MM.1S (cell line): Measurements from ENCODE around the gene DTX4.

Source experiments
- EZH2 ChIP-seq: fragments of 300-600 bp; sonication (generic); optimal IDR thresholded peaks from 2 replicates; pipeline ENCODE3; 2017; ENCODE audit warnings: low read depth, mild to moderate bottlenecking, antibody characterized with exemption, low read length, mixed read lengths
- EZH2phosphoT487 ChIP-seq: fragments of 300-600 bp; sonication (generic); IDR thresholded peaks from 2 replicates; pipeline ENCODE4 v1.6.1; 2018; ENCODE audit warnings: antibody characterized with exemption, low read length
- TF ChIP-seq, protein P1 (sequence below): fragments of 300-600 bp; sonication (generic); IDR thresholded peaks from 2 replicates; pipeline ENCODE4 v1.5.1; 2016; ENCODE audit warnings: antibody characterized with exemption, low read length, mixed read lengths

DNA sequence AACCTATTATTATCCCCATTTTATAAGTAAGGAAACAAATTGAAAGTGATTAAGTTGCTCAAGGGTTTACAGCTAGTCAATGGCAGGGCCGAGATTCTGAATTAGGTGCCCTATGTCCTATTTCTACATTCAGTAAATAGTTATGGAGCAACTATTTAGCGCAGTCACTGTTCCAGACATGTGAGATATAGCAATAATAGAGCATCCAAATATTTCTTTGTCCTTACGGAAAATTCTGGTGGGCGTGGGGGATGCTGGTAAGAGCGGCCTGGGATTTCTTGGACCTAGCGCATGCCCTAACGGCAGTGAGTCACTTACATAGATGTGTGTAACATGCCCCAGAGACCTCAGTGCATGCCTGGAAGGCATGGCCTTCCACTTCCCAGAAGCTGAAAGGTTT lies 4.4 kb downstream of the DTX4 start:
- TF ChIP-seq, protein P1, sequence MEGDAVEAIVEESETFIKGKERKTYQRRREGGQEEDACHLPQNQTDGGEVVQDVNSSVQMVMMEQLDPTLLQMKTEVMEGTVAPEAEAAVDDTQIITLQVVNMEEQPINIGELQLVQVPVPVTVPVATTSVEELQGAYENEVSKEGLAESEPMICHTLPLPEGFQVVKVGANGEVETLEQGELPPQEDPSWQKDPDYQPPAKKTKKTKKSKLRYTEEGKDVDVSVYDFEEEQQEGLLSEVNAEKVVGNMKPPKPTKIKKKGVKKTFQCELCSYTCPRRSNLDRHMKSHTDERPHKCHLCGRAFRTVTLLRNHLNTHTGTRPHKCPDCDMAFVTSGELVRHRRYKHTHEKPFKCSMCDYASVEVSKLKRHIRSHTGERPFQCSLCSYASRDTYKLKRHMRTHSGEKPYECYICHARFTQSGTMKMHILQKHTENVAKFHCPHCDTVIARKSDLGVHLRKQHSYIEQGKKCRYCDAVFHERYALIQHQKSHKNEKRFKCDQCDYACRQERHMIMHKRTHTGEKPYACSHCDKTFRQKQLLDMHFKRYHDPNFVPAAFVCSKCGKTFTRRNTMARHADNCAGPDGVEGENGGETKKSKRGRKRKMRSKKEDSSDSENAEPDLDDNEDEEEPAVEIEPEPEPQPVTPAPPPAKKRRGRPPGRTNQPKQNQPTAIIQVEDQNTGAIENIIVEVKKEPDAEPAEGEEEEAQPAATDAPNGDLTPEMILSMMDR, result no peak
- TF ChIP-seq EZH2, result no peak
- TF ChIP-seq EZH2phosphoT487, result no peak
